Measurements from ENCODE around the gene PLA2G15. TPM values are rescaled to one million over a fixed set of nuclear protein-coding genes. Genes with fewer than 3 reads are reported as not detected.

PLA2G15 gene
- total RNA-seq, 3 donors from 2014 or later (not counting 1 experiment from before 2014, with no cell fraction given) = 5.6 to 13.0 (median 12.7) TPM

GRCh38 chr16:68226116-68226515, 19.1 kb upstream of the PLA2G15 start:
- Mint-ChIP-seq H3K27me3 (ENCODE audit: low read depth in 2 of 2) (no peaks in the 10 kb centered on the region), H3K4me3 (no peak overlapping the region), H3K36me3 (no peaks in the 10 kb centered on the region), H3K9me3 (no peaks in the 10 kb centered on the region), H3K27ac (peak overlapping the region; percentile 75 to 76), H3K4me1 (peaks cover 25 to 27% of the 10 kb centered on the region in 2 donors)
- H3K27me3 ChIP-seq (ENCODE audit: control insufficient read depth, insufficient read depth, low read length) = no peaks in the 10 kb centered on the region
- DNase-seq (no peak), ATAC-seq (no peak)
- TF ChIP-seq CTCF (IDR thresholded peaks at IDR 0.05) = no peak
- no peak overlapping the region for H3K27ac ChIP-seq (ENCODE audit: low read length)
- peaks cover 55% of the 10 kb centered on the region for H3K36me3 ChIP-seq (ENCODE audit: control insufficient read depth, insufficient read depth, low read length)
- WGBS (ENCODE audit: insufficient coverage) = 96% methylated on average over 3 of the region's 4 CpGs
- H3K9me3 ChIP-seq (ENCODE audit: control insufficient read depth, insufficient read depth, low read length) = no peaks in the 10 kb centered on the region
- peaks cover 9% of the 10 kb centered on the region for H3K4me1 ChIP-seq (ENCODE audit: control insufficient read depth, insufficient read depth, low read length)
- intact Hi-C loops (cut with micrococcal nuclease) = no loop called here
- H3K4me3 ChIP-seq (ENCODE audit: low read length) = no peak overlapping the region

- ATAC-seq = no peak
- Histone ChIP-seq H3K27ac (ENCODE audit: low read length) (no peak overlapping the region), H3K4me3 (ENCODE audit: low read length) (no peak overlapping the region), H3K4me1 (ENCODE audit: control insufficient read depth, insufficient read depth, low read length) (peaks cover 9% of the 10 kb centered on the region), H3K36me3 (ENCODE audit: control insufficient read depth, insufficient read depth, low read length) (peaks cover 45% of the 10 kb centered on the region), H3K9me3 (ENCODE audit: control insufficient read depth, insufficient read depth, low read length) (no peaks in the 10 kb centered on the region), H3K27me3 (ENCODE audit: control insufficient read depth, insufficient read depth, low read length) (no peaks in the 10 kb centered on the region)
- H3K27ac Mint-ChIP-seq = peak overlapping the region; percentile 75 to 76
- H3K36me3 Mint-ChIP-seq = no peaks in the 10 kb centered on the region
- DNase-seq = peak in 1 of 2 donors; percentile 28
- intact Hi-C loops (cut with micrococcal nuclease) = no loop called here
- H3K9me3 Mint-ChIP-seq = no peaks in the 10 kb centered on the region
- no peak for TF ChIP-seq CTCF (IDR thresholded peaks at IDR 0.05)
- H3K4me1 Mint-ChIP-seq = peaks cover 16 to 20% of the 10 kb centered on the region in 2 donors
- H3K4me3 Mint-ChIP-seq = no peak overlapping the region
- no peaks in the 10 kb centered on the region for H3K27me3 Mint-ChIP-seq (ENCODE audit: low read depth in 2 of 2)
- 46% methylated on average over 3 of the region's 3 CpGs for WGBS (ENCODE audit: insufficient coverage)
Observed at GRCh38 chr16:68227183-68227793, 17.9 kb upstream of the PLA2G15 start.

- no peak overlapping the region for H3K27ac ChIP-seq (ENCODE audit: low read length)
- Mint-ChIP-seq H3K4me3 (no peak overlapping the region), H3K27me3 (ENCODE audit: low read depth in 2 of 2) (no peaks in the 10 kb centered on the region), H3K36me3 (no peaks in the 10 kb centered on the region), H3K9me3 (no peaks in the 10 kb centered on the region), H3K4me1 (peaks cover 16 to 20% of the 10 kb centered on the region in 2 donors), H3K27ac (peak overlapping the region; percentile 75 to 76)
- H3K27me3 ChIP-seq (ENCODE audit: control insufficient read depth, insufficient read depth, low read length) = no peaks in the 10 kb centered on the region
- ATAC-seq = no peak
- TF ChIP-seq CTCF (IDR thresholded peaks at IDR 0.05) = no peak
- no peak for DNase-seq
- no peak overlapping the region for H3K4me3 ChIP-seq (ENCODE audit: low read length)
- WGBS (ENCODE audit: insufficient coverage) = 75% methylated on average over 2 of the region's 2 CpGs
- H3K4me1 ChIP-seq (ENCODE audit: control insufficient read depth, insufficient read depth, low read length) = peaks cover 9% of the 10 kb centered on the region
- H3K36me3 ChIP-seq (ENCODE audit: control insufficient read depth, insufficient read depth, low read length) = peaks cover 40% of the 10 kb centered on the region
- intact Hi-C loops (cut with micrococcal nuclease) = no loop called here
- no peaks in the 10 kb centered on the region for H3K9me3 ChIP-seq (ENCODE audit: control insufficient read depth, insufficient read depth, low read length)
Observed at GRCh38 chr16:68227850-68228553, 17.2 kb upstream of the PLA2G15 start.
